ENCODE measurements around the gene NAP1L5.
A peak's percentile ranks its signal among the peaks of the same experiment; 100 is the strongest.

GRCh38 chr4:88706574-88706973 lies 8.9 kb upstream of the NAP1L5 start:
- TF ChIP-seq CTCF (conservative IDR thresholded peaks at IDR 0.05; ENCODE audit: low read length) (0 out of 2 replicates have a peak, but pooled peaks have one; percentile 21), EZH2phosphoT487 (IDR thresholded peaks at IDR 0.05; ENCODE audit: borderline replicate concordance, low read depth, low read length) (no peak)
